NOMO-1 treated with DMSO at 0.1 percent for 48 hours (cell line): ENCODE data around the gene CMTR2.
A peak's percentile ranks its signal among the peaks of the same experiment; 100 is the strongest.
"Not testable (repeated sequence)": the region's sequence is repeated elsewhere in the genome, so short reads cannot be mapped to it uniquely, and the experiment has no call there.

Experiments
- DNase-seq: peaks from one replicate; lab custom pipeline; 2025; ENCODE audit not compliant: unreplicated experiment; lab: John Stamatoyannopoulos, UW

The CMTR2 gene, protein sequence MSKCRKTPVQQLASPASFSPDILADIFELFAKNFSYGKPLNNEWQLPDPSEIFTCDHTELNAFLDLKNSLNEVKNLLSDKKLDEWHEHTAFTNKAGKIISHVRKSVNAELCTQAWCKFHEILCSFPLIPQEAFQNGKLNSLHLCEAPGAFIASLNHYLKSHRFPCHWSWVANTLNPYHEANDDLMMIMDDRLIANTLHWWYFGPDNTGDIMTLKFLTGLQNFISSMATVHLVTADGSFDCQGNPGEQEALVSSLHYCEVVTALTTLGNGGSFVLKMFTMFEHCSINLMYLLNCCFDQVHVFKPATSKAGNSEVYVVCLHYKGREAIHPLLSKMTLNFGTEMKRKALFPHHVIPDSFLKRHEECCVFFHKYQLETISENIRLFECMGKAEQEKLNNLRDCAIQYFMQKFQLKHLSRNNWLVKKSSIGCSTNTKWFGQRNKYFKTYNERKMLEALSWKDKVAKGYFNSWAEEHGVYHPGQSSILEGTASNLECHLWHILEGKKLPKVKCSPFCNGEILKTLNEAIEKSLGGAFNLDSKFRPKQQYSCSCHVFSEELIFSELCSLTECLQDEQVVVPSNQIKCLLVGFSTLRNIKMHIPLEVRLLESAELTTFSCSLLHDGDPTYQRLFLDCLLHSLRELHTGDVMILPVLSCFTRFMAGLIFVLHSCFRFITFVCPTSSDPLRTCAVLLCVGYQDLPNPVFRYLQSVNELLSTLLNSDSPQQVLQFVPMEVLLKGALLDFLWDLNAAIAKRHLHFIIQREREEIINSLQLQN

DNA sequence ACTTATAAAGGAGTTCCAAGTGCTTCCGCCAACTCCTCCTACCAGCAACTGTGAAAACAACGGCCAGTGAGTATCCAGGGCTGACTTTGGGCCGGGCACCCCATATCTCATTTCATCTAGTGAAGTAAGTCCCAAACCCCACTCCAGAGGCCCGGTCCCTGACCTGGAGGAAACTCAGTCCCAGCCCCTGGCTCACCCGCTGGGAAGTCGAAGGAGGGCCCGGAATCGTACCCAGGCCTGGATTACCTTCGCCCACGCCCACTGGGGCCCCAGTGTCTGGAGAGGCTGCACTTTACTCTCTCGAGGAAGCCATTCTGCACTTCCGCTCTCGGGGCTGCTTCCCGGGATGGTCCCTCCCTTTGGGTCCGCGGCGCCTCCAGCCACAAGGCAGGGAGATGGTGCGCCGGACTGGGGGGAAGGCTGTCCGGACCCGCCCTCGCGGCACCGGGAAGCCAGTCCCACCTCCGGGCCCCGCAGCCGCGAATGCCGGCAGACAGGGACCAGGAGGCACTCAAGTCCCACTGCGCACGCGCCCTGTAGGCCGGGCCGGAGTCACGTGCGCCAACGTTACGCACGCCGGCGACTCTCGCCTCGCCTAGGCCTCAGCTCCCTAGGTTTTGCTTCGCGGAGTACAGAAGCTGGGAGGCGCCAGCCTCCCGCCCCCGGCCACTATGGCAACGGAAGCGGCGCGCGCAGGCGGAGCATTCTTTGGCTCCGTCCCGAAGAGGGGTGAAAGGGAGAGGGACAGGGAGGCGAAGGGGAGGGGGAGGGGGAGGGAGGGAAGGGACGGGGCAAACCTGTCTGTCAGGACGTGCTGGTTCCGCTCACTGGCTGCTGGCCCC lies at the start of gene CMTR2:
TSS of gene CMTR2 (minus strand) at position 513 of the 842 bp plus-strand sequence. CDS start 3,482 bp downstream, outside the sequence.
- peak; percentile 95 for DNase-seq

GRCh38 chr16:71338632-71339031 lies 49.4 kb upstream of the CMTR2 start:
- DNase-seq: no peak

- DNase-seq: no peak
Measured at GRCh38 chr16:71338193-71338592, 49.0 kb upstream of the CMTR2 start.

- DNase-seq: no peak
Measured at GRCh38 chr16:71337631-71338030, 48.4 kb upstream of the CMTR2 start.

- no peak for DNase-seq
Measured at GRCh38 chr16:71328151-71328550, 38.9 kb upstream of the CMTR2 start.

- DNase-seq: no peak
Measured at GRCh38 chr16:71327720-71328119, 38.5 kb upstream of the CMTR2 start.

DNA sequence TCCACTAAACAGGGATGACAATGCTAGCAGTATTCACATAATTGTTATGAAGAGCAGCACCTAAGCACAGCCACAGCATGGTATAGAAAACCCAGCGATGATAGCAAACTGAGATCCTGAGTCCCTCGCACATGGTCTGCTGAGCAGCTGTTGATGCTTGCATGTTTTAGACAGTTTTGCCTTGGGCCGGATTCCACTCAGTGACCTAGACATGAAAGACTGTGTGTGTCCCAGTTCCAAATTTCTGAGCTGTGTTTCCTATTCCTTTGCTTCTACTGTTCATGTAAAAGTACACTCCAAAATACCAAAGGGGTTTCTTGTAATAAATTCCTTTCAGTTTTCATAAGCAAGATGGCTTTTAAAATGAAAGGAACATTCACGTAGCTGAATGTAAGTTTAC lies 30.8 kb upstream of the CMTR2 start:
- no peak for DNase-seq

DNA sequence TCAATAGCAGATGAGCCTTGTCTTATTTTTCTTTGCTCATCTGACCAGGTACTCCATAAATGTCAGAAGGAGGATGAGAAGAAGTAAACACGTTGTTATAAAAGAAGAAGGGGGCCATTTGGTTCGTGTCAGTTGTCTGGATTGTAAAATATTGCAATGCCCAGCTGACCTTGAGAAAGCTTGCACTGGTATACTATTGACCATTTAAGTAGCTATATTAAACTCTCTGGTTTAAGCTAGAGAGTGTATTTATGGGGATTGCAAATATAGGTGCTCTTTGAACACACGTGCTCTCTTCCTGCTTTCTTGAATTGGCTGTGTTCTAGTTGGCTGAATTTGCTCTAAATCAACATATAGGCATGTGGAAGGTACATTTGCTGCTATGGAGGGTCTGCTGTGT lies 26.1 kb upstream of the CMTR2 start:
- DNase-seq: no peak

- DNase-seq: not testable (repeated sequence)
Measured at GRCh38 chr16:71313591-71313990, 24.4 kb upstream of the CMTR2 start.

DNA sequence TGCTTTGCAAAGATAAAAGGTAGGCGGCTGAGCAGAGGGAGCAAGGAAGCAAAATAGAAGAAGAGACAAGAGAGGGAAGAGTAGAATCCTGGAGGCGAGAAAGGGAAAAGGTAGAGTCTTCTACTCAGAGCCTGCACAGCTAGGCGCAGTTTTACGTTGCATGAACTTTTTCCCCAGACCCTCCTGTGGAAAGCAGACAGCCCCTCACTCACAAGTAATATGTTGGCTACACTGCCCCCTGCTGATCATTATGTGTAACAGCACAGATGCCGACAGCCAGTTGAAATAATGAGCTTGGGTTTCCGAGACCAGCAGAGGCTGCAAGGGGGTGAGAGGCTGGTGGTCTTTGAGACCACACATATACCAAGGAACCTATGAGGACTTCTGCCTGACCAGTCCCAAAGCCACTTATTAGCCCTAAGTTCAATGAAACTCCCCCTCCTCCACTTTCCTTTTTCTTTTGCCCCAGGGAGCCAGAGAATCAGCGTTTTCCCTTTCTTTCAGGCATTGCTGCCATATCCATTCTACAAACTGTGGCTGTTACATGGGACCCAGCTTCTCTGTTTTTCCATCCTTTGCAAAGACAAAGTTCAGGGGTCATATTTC lies 22.5 kb upstream of the CMTR2 start:
- peak; percentile 6 for DNase-seq

- no peak for DNase-seq
Measured at GRCh38 chr16:71303938-71304337, 14.7 kb upstream of the CMTR2 start.

GRCh38 chr16:71297341-71297634 lies 8.1 kb upstream of the CMTR2 start:
- no peak for DNase-seq

DNA sequence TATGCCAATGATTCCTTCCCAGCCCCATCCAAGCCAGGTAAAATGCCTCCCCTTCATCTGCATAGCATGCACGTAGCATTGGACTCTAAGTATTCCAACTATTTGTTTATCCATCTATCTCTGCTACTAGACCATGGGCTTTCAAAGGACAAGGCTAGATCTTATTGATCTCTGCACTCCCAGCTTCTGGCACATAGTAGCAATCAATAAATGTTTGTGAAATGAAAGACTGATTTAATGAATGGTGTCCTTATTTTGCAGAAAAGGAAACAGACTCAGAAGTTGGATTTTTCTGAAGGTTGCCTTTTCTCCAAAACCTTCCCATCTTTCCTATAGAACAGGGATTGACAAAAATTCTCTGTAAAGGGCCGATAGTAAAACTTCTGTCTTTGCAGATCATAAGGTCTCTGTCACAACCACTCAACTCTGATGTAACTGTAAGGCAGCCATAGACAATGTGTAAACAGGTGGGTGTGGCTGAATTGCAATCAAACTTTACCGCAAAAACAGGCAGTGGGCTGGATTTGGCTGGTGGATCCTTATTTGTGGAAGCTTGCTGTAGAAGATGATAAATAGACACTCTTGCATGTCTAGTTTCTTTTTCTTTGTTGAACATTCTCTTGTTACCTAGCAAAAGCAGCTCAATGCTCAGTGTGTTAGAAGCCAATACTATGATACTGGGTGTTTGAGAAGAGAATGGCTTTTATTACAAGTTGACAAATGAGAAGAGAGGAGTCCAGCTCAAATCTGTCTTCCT lies 7.6 kb upstream of the CMTR2 start:
- peak; percentile 53 for DNase-seq

- DNase-seq: no peak
Measured at GRCh38 chr16:71295950-71296349, 6.7 kb upstream of the CMTR2 start.

- DNase-seq: no peak
Measured at GRCh38 chr16:71293919-71294318, 4.7 kb upstream of the CMTR2 start.

- not testable (repeated sequence) for DNase-seq
Measured at GRCh38 chr16:71292095-71292494, 2.9 kb upstream of the CMTR2 start.

GRCh38 chr16:71289732-71290062 lies 495 bp upstream of the CMTR2 start:
- DNase-seq: no peak

GRCh38 chr16:71288570-71288889 lies 672 bp downstream of the CMTR2 start:
- DNase-seq: no peak

DNA sequence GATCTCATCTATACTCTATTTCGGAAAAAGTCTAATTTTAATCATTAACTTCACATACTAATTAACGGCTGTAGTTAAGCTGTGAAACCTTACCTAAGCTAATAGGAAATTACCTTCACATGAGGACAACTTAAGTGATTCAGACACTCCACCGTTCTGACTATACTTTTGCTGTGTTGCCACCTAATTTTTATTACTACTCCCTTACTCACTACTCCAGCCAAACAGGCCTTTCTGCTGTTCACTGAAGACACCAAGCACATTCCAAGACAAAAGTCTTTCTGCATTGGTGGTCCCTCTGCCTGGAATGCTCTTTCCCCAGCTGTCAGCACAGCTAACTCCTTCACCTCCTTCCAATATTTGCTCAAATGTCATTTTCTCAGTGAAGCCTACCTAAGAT lies 1.3 kb downstream of the CMTR2 start:
- no peak for DNase-seq

DNA sequence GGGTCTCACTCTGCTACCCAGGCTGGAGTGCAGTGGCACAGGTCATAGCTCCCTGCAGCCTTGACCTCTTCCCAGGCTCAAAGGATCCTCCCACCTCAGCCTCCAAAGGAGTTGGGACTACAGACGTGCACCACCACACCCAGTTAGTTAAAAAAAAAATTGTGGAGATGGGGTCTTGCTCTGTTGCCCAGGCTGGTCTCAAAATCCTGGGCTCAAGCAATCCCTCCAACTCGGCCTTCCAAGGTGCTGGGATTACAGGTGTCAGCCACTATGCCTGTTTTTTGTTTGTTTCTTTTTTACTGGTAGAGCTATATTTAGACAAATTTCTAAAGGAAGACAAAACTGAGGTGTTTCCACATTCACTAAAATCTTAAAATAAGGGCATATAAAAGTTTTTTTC lies 1.7 kb downstream of the CMTR2 start:
- DNase-seq: no peak

DNA sequence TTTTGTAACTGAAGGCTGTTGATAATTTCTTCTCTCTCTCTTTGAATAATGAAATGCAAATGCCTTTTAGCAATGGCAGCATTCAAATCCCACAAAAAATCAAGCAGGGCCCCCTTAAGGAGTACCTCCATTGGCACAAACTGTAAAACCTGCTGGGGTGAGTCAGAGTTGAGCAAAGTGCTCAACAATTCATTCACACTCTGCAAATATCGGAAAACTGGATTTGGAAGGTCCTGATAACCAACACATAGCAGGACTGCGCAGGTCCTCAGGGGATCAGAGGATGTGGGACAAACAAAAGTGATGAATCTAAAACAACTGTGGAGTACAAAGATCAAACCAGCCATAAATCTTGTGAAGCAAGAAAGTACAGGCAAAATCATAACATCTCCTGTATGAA lies 5.6 kb downstream of the CMTR2 start:
- DNase-seq: no peak
